HG02973 (cell line): ENCODE data around the gene PAMR1.

ENCODE experiments used
- ATAC-seq: cut with Tn5 transposase; IDR thresholded peaks from one replicate; pipeline ENCODE4 v1.9.1; 2021; ENCODE audit warnings: moderate library complexity; ENCODE audit not compliant: unreplicated experiment

Gene PAMR1

DNA sequence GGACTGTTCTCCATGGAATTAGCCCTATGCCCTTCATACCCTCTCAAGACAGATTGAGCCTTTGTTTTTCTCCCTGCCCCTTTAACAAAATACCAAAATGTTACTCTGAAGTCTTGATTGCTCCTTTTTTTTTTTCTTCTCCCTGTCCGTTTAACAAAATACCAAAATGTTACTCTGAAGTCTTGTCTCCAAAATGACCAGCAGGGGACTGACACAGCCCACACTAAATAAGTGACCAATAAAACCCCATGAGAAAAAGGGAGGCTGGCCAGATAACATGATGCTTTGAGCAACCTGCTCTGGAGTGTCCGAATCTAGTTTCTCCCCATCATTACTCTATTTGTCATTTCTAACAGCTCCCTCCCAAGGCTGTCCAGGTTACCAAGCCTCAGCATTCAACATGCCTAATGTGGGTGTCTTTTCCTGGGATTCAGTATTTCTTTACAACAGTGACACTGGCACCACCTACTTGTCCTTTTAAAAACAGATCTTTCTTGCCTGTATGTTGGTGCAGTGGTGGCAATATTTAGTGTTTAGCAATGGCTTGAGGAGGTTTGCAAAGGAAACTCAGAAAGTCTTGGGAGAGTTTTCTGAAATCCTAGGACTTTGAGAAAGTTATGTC lies 63.4 kb downstream of the PAMR1 start:
- ATAC-seq: no peak

DNA sequence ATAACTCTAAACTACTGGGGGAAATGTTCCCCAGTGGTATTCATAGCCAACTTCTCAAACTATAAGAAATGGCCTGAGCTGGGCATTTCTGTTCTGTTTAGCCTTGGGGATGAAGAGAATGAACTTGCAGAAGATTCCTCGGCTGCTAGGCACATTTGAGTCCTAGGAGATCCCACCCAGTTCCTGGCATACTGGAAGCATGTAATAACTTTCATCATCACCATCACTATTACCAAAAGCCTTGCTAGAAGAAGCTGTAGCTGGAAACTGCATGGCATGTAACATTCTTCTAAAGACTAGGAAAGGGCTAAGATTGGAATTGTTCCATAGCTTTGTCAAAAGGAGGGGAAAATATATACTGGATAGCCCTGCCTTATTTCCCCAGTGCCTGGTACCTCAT lies 65.9 kb downstream of the PAMR1 start:
- no peak for ATAC-seq

DNA sequence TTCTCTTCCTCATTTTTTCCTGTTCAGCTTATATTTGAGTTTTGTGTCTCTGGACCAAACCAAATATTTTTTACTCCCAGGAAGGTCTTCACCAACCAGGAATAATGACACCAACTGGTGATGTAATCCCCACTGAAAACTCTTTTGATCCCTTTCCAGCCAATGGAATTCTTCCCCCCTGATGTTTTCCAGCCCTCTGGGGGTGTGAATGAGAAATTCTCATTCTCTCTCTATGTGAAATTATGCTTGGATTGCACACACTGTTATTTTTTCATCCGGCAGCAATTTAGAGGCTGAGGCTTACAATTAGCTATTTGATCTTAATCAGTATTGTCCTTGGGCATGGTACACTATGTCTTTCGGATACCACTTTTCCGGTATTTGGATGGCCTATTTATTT lies 66.6 kb downstream of the PAMR1 start:
- ATAC-seq: no peak

DNA sequence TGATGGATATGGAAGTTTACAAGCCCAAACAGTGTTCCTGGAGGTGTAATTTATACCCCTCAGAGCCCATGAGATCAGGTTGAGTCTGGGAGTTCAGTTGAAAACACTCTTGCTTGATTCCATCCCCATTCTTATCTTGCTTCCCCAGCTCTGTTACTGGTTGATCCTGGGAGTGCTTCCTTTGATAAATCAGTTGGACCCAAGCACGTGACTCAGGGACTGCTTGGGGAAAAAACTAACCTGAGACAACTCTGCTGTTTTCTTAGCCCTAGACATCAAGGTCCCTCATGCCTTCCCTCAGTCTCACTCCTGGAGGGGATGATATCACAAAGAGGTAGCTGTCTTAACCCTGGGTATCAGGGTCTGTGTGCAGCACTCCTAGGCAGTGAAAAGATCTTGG lies 71.1 kb downstream of the PAMR1 start:
- no peak for ATAC-seq

DNA sequence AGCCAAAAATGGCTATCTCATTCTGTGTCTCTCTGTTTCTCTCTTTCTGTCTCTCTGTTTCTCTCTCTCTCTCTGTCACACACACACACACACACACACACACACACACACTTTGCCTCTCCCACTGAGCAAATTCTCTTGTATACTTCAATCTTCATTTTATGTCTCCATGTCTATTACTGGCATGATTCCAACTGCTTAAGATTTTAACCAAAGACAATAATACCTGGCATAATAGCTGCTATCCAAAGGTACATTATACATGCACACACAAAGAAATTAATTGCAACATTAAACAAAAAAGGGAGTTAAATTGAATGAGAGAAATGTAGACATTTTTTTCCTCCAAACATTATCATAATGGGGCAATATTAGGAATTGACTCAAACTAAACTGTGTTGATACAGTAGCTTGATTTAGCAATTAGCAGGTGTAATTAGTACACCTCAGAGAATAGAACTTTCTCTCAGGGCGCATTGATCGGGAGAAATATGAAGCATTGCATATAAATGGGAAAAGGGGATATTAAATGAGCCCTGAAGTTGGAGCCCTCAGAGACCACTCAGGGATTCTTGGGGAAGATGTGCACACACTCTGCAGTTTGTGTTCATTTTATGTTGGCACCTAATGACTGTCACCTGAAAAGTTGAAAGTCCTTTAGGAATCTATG lies 88.7 kb downstream of the PAMR1 start:
- ATAC-seq: no peak

DNA sequence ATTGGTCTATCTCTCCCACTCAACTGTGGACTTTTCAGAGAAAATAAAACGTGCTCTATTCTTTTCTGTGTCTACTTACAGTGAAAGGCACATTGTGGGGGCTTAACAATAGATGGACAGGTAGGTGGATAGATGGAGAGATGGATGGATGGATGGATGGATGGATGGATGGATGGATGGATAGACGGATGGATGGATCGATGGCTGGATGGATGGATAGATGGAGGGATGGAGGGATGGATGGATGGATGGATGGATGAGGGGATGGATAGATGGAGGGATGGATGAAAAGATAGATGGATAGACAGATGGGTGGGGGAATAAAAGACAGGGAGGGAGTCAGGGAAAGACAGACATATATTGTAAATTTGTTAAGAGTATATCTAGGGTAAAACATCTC lies 91.8 kb downstream of the PAMR1 start:
- no peak for ATAC-seq

DNA sequence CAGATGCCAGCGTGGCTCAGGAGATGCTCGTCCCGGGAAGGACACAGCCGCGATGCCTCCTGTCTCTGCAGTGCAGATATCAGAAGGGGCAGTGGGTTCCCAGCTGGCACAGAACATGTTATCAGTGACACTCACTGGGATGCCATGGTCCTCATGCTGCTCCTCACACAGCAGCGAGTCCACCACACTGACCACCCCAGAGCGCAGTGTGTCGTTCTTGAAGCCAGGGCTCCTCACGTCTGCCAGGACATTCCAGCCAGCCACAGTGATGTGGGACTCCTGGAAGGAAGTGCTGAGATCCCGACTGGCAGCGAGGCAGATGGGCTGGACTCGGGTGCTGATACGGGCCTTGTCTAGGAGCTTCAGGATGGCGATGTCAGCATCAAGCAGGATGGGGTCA lies 93.0 kb downstream of the PAMR1 start:
- no peak for ATAC-seq

DNA sequence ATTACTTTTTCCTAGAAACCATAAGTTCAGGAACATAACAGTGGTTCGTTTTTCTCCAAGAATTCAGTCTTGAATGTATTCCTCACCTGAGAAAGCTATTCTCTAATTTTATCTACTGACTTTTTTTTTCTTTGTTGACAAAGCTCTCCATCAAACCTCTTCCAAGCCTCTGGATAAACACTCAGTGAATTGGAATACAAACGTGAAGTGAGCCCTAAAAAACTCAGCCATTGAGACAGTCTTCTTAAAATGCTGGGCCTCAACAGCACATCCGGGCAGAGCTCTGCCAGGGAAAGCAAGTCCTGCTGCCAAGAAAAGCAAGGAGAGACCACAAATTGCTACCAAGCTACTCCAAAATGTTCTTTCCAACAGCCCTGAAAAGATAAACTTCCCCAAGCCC lies 98.3 kb downstream of the PAMR1 start:
- no peak for ATAC-seq

DNA sequence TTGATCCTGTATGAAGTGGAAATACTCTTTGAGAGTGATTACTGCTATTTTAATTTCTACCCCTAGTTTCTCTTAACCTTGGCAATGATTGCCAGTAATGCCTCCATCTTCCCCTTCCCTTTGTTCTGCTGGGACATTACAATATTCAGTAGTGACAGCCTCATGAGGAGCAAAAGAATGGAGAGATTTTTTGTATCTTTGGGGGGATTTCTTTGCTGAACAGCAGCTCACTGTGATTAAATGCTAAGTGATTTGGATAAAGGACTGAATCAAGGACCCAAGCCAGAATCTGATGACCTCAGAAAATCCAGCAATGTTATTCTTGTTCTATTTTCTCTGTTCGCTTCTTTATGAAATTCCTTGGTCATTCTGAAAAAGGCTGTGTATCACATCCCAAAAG lies 99.1 kb downstream of the PAMR1 start:
- ATAC-seq: no peak

DNA sequence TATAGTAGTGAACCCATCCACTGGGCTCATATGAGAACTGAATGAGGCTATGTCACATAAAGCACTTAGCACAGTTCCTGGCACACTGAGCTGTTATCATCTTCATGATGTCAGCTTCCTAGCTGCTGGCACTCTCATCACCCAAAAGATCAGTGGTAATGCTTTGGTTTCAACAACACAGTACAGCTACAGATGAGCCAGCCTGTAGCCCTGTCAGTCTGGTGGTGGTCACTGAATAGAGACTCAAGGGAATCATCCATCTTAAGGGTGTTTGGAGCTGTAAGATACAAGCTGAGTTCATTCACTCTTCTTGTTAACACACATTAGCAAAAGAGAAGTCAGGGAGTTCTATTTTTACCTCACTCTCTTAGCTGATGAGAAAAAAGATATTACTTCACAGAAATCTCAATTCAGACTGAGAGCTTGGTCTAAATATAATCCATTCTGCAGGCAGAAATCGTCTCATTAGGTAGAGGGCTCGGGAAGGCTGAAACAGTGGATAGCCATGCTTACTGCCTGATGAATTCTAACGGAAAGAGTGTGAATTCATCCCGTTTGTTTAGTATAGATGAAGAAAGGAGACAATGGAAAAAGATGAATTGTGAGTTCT lies 99.7 kb downstream of the PAMR1 start:
- no peak for ATAC-seq

DNA sequence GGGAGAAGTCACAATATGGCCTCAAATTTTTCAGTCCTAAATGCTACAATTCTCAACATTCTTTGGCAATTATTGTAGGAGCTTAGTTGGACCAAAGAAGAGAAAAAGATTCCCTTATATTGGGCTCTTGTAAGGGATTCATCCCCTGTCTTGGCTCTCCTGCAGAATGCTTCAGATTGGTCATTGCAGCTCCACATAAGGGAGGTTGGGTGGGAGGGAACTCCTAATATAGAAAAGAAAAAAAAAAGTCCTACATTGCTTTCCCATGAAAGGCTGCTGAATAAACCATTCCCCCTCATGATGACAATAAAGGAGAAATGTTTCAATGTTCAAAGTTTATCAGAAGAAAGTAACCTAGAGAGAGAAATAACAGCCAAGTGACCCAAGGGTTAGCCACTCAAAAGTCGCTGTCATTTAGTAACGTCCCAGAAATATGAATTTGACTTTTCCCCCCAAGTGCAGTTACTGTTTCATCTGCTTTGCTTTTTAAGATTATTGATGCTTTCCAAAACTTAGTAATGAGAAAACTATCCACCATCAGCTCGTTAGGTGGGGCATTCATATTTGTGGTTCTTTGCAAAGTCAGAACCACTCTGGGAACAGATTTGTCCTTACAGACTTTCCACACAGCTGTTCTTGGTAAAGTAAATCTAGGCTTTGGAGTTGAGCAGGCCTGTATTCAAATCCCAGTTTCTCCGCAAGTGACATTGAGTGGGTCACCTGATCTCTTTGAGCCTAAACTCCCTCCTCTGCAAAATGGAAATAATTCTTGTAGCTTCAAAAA lies 101.1 kb downstream of the PAMR1 start:
- no peak for ATAC-seq

DNA sequence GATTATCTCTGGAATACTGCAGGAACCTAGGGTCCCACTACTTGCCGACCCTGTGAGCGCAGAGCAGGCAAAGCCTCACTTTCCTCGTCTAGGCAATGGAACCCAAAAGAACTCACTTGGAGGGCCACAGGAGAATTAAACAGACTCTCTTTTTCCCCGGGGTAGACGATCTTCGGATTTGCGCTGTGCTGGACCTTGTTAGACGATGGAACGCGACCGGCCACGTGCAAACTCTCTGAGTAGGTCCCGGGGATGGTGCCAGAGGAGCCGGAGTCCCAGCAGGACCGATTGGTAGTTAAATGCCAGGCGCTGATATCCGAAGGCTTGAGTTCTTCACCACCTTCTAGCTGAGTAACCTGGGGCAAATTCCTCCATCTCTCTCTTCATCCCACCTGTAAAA lies 105.0 kb downstream of the PAMR1 start:
- no peak for ATAC-seq

DNA sequence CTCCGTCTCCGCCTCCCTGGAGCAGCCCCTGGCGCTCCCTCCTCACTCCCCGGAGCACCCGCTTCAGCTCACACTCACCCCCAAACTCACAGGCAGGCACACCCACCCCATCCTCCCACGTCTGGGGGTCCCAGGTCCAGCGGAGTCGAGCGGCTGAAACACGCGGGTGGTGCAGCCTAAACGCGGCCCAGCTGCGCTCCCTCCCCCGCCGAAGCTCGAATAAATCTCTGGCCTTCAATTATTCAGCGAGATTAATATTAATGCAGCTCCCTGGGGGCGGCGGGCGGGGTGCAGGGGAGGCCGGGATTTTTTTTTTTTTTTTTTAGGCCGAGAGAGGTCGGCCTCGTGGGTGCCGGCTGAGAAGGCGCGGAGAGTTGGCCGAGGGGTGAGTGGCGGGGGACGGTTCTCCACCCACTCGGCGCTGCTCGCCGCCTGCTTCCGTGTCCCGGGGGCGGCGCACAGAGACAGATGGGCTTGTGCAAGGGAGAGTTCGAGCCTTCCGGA lies 105.5 kb downstream of the PAMR1 start:
- no peak for ATAC-seq

DNA sequence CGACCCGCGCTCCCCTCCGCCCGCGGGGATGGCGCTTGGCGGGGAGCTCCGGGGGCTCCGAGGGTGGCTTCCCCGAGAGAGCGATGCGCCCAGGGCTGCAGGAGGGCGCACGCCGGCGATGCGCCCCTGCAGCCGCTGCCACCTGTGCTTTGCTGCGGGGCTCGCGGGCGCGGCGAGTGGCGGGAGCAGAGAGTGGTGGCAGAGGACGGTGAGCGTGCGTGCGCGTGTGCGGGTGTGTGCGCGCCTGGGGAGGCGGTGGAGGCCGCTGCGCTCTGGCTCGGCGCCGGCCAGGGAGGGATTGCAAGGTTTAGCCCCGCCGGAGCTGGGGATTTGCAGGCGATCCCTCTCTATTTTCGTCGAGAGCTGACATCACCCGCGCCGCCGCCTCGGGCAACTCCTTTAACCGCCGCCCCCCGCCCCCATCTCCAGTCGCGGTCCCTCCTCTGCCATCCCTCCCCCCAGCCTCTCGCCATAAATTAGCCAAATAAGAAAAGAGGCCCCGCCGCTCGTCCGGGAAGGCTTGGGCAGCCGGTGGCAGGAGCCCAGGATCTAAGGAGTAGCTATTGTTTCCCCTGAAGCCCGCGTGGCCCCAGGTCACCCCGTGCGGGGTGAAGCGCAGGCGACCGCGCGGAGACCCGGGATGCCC lies 106.1 kb downstream of the PAMR1 start, which contains the start of gene SLC1A2:
Gene SLC1A2 (minus strand): TSS at position 375 of the 646 bp plus-strand sequence. CDS start 592 bp downstream, outside the sequence.
- ATAC-seq: no peak

DNA sequence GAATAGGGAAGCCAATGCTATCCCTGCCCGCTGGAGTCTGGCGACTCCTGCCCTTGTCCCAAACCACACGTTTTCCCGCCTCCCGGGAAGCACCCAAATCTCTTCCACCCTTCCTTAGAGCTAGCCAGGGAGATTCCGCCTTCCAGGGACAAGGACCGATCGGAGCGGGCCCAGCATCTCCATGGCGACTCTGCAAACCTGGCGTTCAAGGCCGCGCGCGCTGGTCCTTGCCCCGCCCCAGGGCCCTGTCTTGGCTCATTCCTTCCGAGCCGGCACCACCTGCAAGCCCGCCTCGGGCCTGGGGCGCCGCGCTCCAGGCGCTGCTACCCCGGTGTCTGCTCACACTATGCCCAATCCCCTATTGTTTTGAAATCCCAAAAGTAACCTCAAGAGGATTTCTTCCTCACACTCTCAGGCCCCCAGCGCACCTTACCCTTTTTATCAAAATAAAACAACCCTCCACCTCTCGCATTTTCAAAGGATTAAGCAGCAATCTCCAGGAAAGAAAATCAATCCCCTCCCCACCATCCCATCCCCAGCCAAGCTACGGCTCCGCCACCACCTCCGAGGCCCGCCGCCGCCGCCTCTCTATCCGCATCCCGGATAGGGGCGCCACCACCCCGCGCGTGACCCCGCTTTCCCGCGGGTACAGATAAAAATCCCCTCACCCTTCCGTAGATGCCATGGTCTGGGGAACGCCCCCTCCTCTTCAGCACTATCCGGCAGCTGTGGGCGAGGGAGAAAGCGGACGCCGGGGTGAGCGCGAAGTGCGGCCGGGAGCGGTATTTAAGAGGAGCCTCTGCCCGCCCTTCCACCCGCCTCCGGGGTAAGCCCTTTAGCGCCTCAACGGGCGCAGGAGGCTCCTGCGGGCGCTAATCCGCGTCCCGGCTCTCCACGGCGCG lies 106.9 kb downstream of the PAMR1 start:
- ATAC-seq: no peak

DNA sequence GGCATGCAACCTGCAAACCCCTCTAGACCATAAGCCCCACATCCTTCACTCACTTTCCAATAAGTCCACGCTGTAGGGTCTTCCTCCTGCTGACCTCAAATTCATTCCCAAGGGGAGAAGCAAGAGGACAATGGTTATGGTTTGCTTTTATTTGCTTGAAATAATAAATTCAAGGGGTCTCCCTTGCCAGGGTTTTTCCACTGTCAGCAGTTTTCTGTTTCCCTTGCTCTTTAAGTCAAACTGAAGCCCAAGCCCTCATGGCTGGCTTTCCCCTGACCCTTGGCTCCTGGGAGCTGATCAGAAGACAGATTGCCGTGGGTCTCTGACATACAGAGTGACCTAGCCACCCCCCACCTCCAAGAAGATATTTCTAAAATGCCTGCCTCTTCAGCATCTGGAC lies 109.9 kb downstream of the PAMR1 start:
- no peak for ATAC-seq

DNA sequence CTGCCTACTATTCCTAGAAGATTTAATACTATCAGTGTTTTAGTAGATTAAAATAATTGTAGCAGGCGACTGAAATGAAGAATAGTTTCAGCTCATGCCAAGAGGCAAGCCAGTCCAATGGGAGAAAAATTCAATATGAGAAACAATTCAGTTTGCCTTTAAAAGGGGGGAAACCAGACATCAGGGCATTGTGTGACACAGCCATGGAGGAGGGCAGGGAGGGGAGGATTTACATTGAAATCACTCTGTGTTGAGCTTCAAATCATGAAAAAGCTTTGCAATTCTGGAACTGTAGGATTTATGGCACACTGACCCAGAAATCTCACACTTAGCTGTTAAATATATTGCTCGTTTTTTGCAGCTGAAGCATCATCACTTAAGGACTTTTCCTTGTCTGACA lies 110.6 kb downstream of the PAMR1 start:
- no peak for ATAC-seq

DNA sequence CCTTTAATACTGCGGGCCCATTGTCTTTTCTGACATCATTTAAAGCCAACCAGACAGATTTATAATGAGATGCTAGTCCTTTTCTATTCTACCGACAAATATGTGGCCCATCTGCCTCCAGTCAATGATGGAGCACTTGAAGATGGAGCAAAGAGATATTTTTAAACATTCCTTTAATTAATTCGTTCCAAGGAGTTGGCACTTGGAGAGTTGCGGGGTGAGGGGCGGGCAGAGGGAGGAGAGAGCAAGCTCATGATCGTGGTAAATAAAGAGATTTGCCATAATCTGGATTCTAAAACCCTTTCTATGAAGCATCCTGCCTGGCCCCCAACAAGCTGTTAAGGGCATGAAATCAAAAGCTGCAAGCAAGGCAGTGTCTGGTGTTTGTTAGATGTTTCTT lies 111.1 kb downstream of the PAMR1 start:
- ATAC-seq: no peak

DNA sequence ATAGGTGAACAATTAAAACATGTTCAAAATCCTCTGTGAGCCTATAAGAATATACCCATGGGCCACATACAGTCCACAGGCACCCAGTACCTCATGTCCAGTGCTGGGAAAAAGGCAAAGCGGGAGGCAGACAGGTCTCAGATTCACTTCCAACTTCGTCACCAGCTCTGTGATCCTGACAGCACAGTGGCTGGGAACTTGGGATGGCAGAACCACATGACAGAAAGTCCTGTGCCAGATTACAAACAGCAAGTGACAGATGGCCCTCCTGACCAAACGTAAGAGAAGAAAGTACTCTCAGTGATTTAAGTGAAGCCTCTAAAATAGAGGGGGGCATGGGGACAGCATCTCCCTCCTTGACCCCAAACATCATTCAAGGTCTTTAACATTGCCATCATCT lies 111.8 kb downstream of the PAMR1 start:
- no peak for ATAC-seq

DNA sequence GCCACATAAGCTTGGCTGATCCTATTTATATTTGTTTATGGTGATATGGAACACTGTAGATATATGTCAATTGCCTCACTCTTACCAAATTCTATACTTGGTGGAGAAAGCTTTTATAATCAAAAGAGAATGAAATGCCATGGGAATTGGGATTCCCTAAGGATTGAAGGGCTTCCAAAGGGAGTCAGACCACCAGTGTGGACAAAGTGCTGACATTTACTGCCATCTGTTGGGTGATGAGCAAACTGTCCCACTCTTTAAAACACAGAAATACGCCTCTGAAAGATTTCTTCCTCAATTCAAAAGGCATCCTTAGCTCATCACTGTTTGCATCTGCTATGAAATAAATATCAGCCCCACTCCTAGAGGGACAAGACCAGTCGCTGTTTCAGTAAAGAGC lies 113.1 kb downstream of the PAMR1 start:
- no peak for ATAC-seq
